ENCODE data around the gene CATSPER1. TPM values are rescaled to one million over a fixed set of nuclear protein-coding genes. Genes with fewer than 3 reads are reported as not detected.
A peak's percentile ranks its signal among the peaks of the same experiment; 100 is the strongest.
"Not testable (repeated sequence)": the region's sequence is repeated elsewhere in the genome, so short reads cannot be mapped to it uniquely, and the experiment has no call there.

CATSPER1 gene
- total RNA-seq, 1 donor from 2014 or later: not detected

- ATAC-seq: peak; percentile 98
Observed at GRCh38 chr11:66051766-66052663, 25.7 kb upstream of the CATSPER1 start, which contains the start of gene SF3B2. TSS of gene SF3B2 (plus strand) at chr11:66052364. CDS start at chr11:66052385, 21 bp downstream.

GRCh38 chr11:66051371-66051765 lies 25.1 kb upstream of the CATSPER1 start:
- ATAC-seq: no peak

- ATAC-seq: no peak
Observed at GRCh38 chr11:66050581-66051231, 24.4 kb upstream of the CATSPER1 start.

GRCh38 chr11:66048547-66049323 lies 22.5 kb upstream of the CATSPER1 start, which contains the start of gene GAL3ST3:
TSS of gene GAL3ST3 (minus strand) at chr11:66049161. CDS start at chr11:66045415, 3,746 bp downstream.
- no peak for ATAC-seq

GRCh38 chr11:66047541-66048365 lies 21.5 kb upstream of the CATSPER1 start:
- no peak for ATAC-seq

- no peak for ATAC-seq
Observed at GRCh38 chr11:66046901-66047300, 20.6 kb upstream of the CATSPER1 start.

- peak; percentile 67 for ATAC-seq
Observed at GRCh38 chr11:66045177-66045639, 18.9 kb upstream of the CATSPER1 start.

GRCh38 chr11:66044757-66045156 lies 18.5 kb upstream of the CATSPER1 start:
- ATAC-seq: peak; percentile 27

- ATAC-seq: no peak
Observed at GRCh38 chr11:66042996-66043906, 17.0 kb upstream of the CATSPER1 start.

GRCh38 chr11:66042227-66042995 lies 16.1 kb upstream of the CATSPER1 start:
- peak; percentile 9 for ATAC-seq

GRCh38 chr11:66039765-66040164 lies 13.5 kb upstream of the CATSPER1 start:
- ATAC-seq: no peak

- ATAC-seq: no peak
Observed at GRCh38 chr11:66037327-66037726, 11.0 kb upstream of the CATSPER1 start.

- no peak for ATAC-seq
Observed at GRCh38 chr11:66036334-66036710, 10.0 kb upstream of the CATSPER1 start.

- no peak for ATAC-seq
Observed at GRCh38 chr11:66035653-66036333, 9.5 kb upstream of the CATSPER1 start.

- ATAC-seq: no peak
Observed at GRCh38 chr11:66032957-66033735, 6.9 kb upstream of the CATSPER1 start.

GRCh38 chr11:66023186-66023440 lies 3.2 kb downstream of the CATSPER1 start:
- ATAC-seq: not testable (repeated sequence)

GRCh38 chr11:66022401-66023185 lies 3.7 kb downstream of the CATSPER1 start:
- peak; percentile 70 for ATAC-seq

All from esophagus mucosa (tissue), 1 donor.